ENCODE data around the gene SETD5. TPM values are rescaled to one million over a fixed set of nuclear protein-coding genes. Genes with fewer than 3 reads are reported as not detected.

Gene SETD5
- total RNA-seq, 1 donor from 2014 or later = 233 TPM

GRCh38 chr3:9499455-9500107 lies 102.2 kb downstream of the SETD5 start:
- DNase-seq (ENCODE audit: low spot score, unreplicated experiment) = no peak
- H3K4me3 Mint-ChIP-seq (ENCODE audit: low read depth) = no peak overlapping the region
- TF ChIP-seq CTCF (IDR thresholded peaks at IDR 0.05; ENCODE audit: unreplicated experiment) = no peak
- no peak overlapping the region for H3K27ac Mint-ChIP-seq
- peaks cover 48% of the 10 kb centered on the region for H3K27me3 Mint-ChIP-seq
- H3K36me3 Mint-ChIP-seq (ENCODE audit: insufficient read depth) = no peaks in the 10 kb centered on the region
- peaks cover 3% of the 10 kb centered on the region for H3K4me1 Mint-ChIP-seq (ENCODE audit: low read depth)
- H3K9me3 Mint-ChIP-seq (ENCODE audit: low read depth) = no peaks in the 10 kb centered on the region

- DNase-seq (ENCODE audit: low spot score, unreplicated experiment) = peak; percentile 76
- no peak overlapping the region for H3K27ac Mint-ChIP-seq
- H3K36me3 Mint-ChIP-seq (ENCODE audit: insufficient read depth) = no peaks in the 10 kb centered on the region
- no peak overlapping the region for H3K4me3 Mint-ChIP-seq (ENCODE audit: low read depth)
- TF ChIP-seq CTCF (IDR thresholded peaks at IDR 0.05; ENCODE audit: unreplicated experiment) = peak; percentile 85
- H3K9me3 Mint-ChIP-seq (ENCODE audit: low read depth) = no peaks in the 10 kb centered on the region
- peaks cover 3% of the 10 kb centered on the region for H3K4me1 Mint-ChIP-seq (ENCODE audit: low read depth)
- H3K27me3 Mint-ChIP-seq = peaks cover 51% of the 10 kb centered on the region
These were observed 103.0 kb downstream of the SETD5 start for GRCh38 chr3:9500108-9501050.

GRCh38 chr3:9501226-9501625 lies 103.8 kb downstream of the SETD5 start:
- Mint-ChIP-seq H3K36me3 (ENCODE audit: insufficient read depth) (no peaks in the 10 kb centered on the region), H3K27me3 (peaks cover 54% of the 10 kb centered on the region), H3K4me1 (ENCODE audit: low read depth) (peaks cover 3% of the 10 kb centered on the region), H3K4me3 (ENCODE audit: low read depth) (no peak overlapping the region), H3K27ac (no peak overlapping the region), H3K9me3 (ENCODE audit: low read depth) (no peaks in the 10 kb centered on the region)
- no peak for TF ChIP-seq CTCF (IDR thresholded peaks at IDR 0.05; ENCODE audit: unreplicated experiment)
- no peak for DNase-seq (ENCODE audit: low spot score, unreplicated experiment)

GRCh38 chr3:9503283-9503682 lies 105.9 kb downstream of the SETD5 start:
- H3K4me1 Mint-ChIP-seq (ENCODE audit: low read depth) = peaks cover 3% of the 10 kb centered on the region
- DNase-seq (ENCODE audit: low spot score, unreplicated experiment) = peak; percentile 79
- TF ChIP-seq CTCF (IDR thresholded peaks at IDR 0.05; ENCODE audit: unreplicated experiment) = peak; percentile 84
- peaks cover 55% of the 10 kb centered on the region for H3K27me3 Mint-ChIP-seq
- no peaks in the 10 kb centered on the region for H3K9me3 Mint-ChIP-seq (ENCODE audit: low read depth)
- H3K27ac Mint-ChIP-seq = no peak overlapping the region
- H3K36me3 Mint-ChIP-seq (ENCODE audit: insufficient read depth) = no peaks in the 10 kb centered on the region
- no peak overlapping the region for H3K4me3 Mint-ChIP-seq (ENCODE audit: low read depth)

All from progenitor cell of endocrine pancreas (in vitro differentiated cells).